ENCODE measurements around the gene CARNS1.

CARNS1 gene

DNA sequence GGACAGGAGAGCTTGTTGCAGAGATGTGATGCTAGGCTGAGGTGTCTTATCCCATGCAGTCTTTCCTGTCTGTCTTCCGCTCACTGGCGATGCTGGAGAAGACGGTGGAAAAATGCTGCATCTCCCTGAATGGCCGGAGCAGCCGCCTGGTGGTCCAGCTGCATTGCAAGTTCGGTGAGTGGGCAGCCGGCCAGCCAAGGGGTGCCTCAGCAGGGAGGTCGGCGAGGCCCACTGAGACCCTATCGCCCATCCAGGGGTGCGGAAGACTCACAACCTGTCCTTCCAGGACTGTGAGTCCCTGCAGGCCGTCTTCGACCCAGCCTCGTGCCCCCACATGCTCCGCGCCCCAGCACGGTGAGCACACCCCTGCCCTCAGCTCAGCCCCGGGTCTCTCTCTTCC is 22.0 kb upstream of the CARNS1 start:
- no peak overlapping the region for H3K4me3 ChIP-seq (ENCODE audit: low read depth, low read length)
- ChIA-PET CTCF (interaction anchor here (47.5 kb wide), 1 partner anchor 24 kb away, joined by 2108 read pairs; the partner anchor contains the start of genes CLCF1 and POLD4), POLR2A (no interaction called here)
- DNase-seq (ENCODE audit: low read depth, low spot score): no peak
- TF ChIP-seq, protein P1, sequence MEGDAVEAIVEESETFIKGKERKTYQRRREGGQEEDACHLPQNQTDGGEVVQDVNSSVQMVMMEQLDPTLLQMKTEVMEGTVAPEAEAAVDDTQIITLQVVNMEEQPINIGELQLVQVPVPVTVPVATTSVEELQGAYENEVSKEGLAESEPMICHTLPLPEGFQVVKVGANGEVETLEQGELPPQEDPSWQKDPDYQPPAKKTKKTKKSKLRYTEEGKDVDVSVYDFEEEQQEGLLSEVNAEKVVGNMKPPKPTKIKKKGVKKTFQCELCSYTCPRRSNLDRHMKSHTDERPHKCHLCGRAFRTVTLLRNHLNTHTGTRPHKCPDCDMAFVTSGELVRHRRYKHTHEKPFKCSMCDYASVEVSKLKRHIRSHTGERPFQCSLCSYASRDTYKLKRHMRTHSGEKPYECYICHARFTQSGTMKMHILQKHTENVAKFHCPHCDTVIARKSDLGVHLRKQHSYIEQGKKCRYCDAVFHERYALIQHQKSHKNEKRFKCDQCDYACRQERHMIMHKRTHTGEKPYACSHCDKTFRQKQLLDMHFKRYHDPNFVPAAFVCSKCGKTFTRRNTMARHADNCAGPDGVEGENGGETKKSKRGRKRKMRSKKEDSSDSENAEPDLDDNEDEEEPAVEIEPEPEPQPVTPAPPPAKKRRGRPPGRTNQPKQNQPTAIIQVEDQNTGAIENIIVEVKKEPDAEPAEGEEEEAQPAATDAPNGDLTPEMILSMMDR (IDR thresholded peaks at IDR 0.05; ENCODE audit: insufficient read depth, low read length, missing control alignments): no peak

DNA sequence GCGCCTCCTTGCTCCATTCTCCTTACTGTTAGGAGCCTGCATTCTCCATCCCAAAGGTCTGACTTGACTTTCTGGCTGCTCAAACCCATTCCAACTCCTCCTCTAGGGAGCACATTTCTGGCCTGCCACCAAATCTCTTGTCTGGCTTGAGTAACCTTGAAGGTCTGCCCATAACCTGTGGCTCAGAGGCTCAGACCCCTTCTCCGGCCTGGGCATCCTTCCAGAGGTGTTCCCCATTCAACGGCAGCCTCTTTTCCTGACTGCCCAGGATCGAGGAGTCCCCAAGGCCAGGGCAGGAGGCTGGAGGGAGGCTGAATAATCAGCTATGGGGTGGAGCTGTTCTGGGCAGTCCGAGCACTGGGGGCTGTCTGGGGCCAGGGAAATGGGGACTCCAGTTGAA is 21.5 kb upstream of the CARNS1 start:
- CTCF ChIA-PET: interaction anchor here (47.5 kb wide), 1 partner anchor 25 kb away, joined by 2108 read pairs; the partner anchor contains the start of genes CLCF1 and POLD4
- POLR2A ChIA-PET: no interaction called here
- TF ChIP-seq, protein P1 (IDR thresholded peaks at IDR 0.05; ENCODE audit: insufficient read depth, low read length, missing control alignments): no peak
- no peak for DNase-seq (ENCODE audit: low read depth, low spot score)
- H3K4me3 ChIP-seq (ENCODE audit: low read depth, low read length): no peak overlapping the region

- DNase-seq (ENCODE audit: low read depth, low spot score): no peak
- ChIA-PET CTCF (interaction anchor here (0.7 to 47.5 kb wide), 2 partner anchors 27 to 112 kb away, joined by 3 to 2108 read pairs; partner anchors contain the start of genes CLCF1 and POLD4), POLR2A (no interaction called here)
- H3K4me3 ChIP-seq (ENCODE audit: low read depth, low read length): no peak overlapping the region
- TF ChIP-seq, protein P1 (IDR thresholded peaks at IDR 0.05; ENCODE audit: insufficient read depth, low read length, missing control alignments): no peak
Measured at GRCh38 chr11:67395555-67396258, 19.8 kb upstream of the CARNS1 start.

DNA sequence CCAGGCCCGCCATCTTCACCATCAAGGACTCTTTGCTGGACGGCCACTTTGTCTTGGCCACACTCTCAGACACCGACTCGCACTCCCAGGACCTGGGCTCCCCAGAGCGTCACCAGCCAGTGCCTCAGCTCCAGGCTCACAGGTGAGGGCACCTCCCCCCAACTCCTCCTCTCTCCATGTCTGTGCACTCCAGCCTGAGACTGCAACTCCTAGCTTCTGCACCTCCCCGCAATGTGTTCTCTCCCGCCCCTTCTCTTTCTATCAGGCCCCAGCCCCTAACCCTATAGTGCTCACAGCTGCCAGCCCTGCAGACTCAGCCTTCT is 19.3 kb upstream of the CARNS1 start:
- H3K4me3 ChIP-seq (ENCODE audit: low read depth, low read length): no peak overlapping the region
- TF ChIP-seq, protein P1 (IDR thresholded peaks at IDR 0.05; ENCODE audit: insufficient read depth, low read length, missing control alignments): no peak
- ChIA-PET CTCF (interaction anchor here (0.7 to 47.5 kb wide), 2 partner anchors 27 to 111 kb away, joined by 3 to 2108 read pairs; partner anchors contain the start of genes CLCF1 and POLD4), POLR2A (no interaction called here)
- no peak for DNase-seq (ENCODE audit: low read depth, low spot score)

DNA sequence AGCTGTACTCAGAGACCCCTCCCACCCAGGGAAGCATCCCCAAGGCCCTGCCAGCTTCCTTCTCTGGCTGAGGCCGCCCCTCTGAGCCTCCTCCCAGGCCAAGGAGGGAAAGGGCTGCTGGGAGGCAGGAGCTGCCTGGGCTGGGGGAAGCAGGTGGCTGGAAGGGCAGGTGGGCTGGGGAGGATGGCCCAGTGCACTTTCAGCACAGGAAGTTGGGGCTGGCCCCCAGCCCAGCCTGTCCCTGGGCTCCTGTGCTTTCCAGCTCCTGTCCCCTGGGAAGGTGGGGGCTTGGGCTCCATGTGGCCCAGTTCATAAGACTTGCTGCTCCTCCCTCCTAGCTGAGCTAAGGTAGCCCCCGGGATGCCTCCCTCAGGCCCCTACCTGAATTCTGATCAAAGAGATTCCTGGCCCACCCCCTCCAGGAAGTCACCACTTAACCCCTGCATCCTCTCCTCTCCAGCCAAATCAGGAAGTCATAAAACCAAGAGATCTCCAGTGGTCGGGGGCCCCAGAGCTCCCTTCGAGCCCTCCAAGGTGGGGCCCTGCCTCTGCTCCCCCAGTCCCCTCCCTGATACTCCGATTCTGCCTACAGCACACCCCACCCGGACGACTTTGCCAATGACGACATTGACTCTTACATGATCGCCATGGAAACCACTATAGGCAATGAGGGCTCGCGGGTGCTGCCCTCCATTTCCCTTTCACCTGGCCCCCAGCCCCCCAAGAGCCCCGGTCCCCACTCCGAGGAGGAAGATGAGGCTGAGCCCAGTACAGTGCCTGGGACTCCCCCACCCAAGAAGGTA is 18.7 kb upstream of the CARNS1 start:
- CTCF ChIA-PET: interaction anchor here (0.7 to 47.5 kb wide), 3 partner anchors 28 to 111 kb away, joined by 3 to 2108 read pairs (median 4); partner anchors contain the start of genes CLCF1 and POLD4
- DNase-seq (ENCODE audit: low read depth, low spot score): no peak
- POLR2A ChIA-PET: no interaction called here
- TF ChIP-seq, protein P1 (IDR thresholded peaks at IDR 0.05; ENCODE audit: insufficient read depth, low read length, missing control alignments): no peak
- no peak overlapping the region for H3K4me3 ChIP-seq (ENCODE audit: low read depth, low read length)

GRCh38 chr11:67397536-67397935 is 17.9 kb upstream of the CARNS1 start:
- ChIA-PET POLR2A (no interaction called here), CTCF (interaction anchor here (1.9 to 47.5 kb wide), 2 partner anchors 29 to 108 kb away, joined by 4 to 2108 read pairs; partner anchors contain the start of genes CLCF1 and POLD4)
- no peak for DNase-seq (ENCODE audit: low read depth, low spot score)
- TF ChIP-seq, protein P1 (IDR thresholded peaks at IDR 0.05; ENCODE audit: insufficient read depth, low read length, missing control alignments): no peak
- no peak overlapping the region for H3K4me3 ChIP-seq (ENCODE audit: low read depth, low read length)
